ENCODE results near the gene LRRC61.
"Not testable (repeated sequence)": the region's sequence is repeated elsewhere in the genome, so short reads cannot be mapped to it uniquely, and the experiment has no call there.

GRCh38 chr7:150312649-150313366 lies 10.3 kb upstream of the LRRC61 start:
- TF ChIP-seq CTCF (conservative IDR thresholded peaks at IDR 0.05; ENCODE audit: low read depth, low read length); EZH2 (IDR thresholded peaks at IDR 0.05; ENCODE audit: borderline replicate concordance, low read depth, low read length, poor library complexity, severe bottlenecking): not testable (repeated sequence)
